GM21515 (cell line): ENCODE data around the gene PTRH1.

ENCODE experiments used
- ATAC-seq: cut with Tn5 transposase; IDR thresholded peaks from one replicate; pipeline ENCODE4 v1.9.1; 2021; ENCODE audit not compliant: unreplicated experiment

PTRH1 gene

GRCh38 chr9:127698985-127699670 lies 16.3 kb downstream of the PTRH1 start:
- ATAC-seq, result no peak

- no peak for ATAC-seq
These were observed 17.1 kb downstream of the PTRH1 start for GRCh38 chr9:127698386-127698785.

DNA sequence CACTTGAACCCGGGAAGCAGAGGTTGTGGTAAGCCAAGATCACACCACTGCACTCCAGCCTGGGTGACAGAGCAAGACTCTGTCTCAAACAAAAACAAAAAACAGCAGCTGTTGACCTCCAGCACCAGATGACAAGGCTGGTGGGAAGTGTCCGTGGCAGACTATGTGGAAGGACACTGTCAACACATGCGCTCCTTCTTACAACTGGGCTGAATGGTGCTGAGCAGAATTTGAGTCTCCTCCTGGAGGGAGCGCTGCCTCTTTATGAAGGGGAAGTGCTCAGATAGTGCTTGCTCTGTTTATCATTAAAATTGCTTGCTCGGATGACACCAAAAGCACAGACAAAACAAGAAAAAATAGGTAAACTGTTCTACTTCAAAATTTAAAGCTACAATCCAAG lies 17.9 kb downstream of the PTRH1 start:
- ATAC-seq, result no peak

DNA sequence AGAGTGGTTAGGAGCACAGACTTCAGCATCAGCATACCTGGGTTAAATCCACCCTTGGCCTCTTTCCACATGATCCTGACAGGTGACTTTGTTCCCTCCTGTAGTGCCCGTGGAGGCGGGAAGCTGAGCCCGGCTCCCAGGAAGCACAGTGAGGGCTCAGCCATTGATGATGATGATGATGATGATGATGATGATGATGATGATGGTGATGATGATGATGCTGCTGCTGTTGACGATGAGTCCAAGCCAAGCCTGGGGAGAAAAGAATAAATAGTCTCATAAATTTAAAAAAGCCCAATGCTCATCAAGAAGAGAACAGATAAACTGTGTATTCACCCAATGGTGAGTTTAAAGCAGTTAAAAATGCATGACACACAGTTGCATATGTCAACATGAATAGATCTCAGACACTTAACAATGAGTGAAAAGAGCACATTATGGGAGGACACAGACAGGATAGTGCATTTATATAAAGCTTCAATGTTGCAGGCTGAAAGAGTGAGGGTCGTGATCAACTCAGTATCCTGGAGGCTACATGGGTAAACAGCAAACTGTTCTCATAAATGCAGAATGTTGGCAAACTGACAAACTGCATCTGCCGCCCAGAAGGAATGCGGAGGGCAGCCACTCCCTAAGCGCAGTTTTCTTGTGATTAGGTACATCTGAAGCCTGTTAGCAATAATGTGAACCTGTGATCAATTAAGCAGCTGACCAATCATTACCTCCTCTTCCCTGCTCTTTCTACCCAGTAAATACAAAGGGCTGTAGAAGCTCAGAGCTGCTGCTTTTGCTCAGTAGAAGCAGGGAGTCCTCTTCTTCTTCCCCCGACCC lies 20.4 kb downstream of the PTRH1 start:
- no peak for ATAC-seq

DNA sequence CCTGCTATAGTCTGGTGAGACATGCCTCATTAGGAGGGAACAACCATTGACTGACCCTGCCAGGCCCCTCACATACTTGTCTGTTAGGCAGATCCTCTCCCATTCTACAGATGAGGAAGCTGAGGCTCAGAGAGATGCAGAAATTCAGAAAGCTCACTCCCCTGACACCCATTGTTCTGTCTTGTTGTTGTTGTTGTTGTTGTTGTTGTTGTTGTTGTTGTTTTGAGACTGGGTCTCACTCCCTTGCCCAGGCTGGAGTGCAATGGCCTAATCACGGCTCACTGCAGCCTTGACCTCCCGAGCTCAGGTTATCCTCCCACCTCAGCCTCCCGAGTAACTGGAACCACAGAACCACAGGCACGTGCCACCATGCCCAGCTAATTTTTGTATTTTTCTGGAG lies 21.8 kb downstream of the PTRH1 start:
- no peak for ATAC-seq

GRCh38 chr9:127693143-127693542 lies 22.3 kb downstream of the PTRH1 start:
- no peak for ATAC-seq

- ATAC-seq, result no peak
These were observed 23.4 kb downstream of the PTRH1 start for GRCh38 chr9:127692071-127692470.

DNA sequence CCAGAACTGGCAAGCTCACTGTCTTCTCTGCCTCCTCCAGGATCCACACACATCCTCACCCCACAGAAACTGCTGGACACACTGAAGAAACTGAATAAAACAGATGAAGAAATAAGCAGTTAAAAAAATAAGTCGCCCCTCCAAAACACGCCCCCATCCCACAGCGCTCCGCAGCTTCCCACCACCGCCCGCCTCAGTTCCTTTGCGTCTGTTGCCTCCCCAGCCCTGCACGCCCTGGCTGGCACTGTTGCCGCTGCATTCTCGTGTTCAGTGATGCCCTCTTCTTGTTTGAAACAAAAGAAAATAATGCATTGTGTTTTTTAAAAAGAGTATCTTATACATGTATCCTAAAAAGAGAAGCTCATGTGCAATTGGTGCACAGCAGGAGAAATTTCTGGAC lies 24.7 kb downstream of the PTRH1 start:
- no peak for ATAC-seq

- ATAC-seq, result no peak
These were observed 26.0 kb downstream of the PTRH1 start for GRCh38 chr9:127689329-127690000.

GRCh38 chr9:127686461-127687393 lies 28.7 kb downstream of the PTRH1 start:
- no peak for ATAC-seq

GRCh38 chr9:127684576-127684975 lies 30.9 kb downstream of the PTRH1 start:
- no peak for ATAC-seq

- no peak for ATAC-seq
These were observed 31.7 kb downstream of the PTRH1 start for GRCh38 chr9:127683723-127684122.

DNA sequence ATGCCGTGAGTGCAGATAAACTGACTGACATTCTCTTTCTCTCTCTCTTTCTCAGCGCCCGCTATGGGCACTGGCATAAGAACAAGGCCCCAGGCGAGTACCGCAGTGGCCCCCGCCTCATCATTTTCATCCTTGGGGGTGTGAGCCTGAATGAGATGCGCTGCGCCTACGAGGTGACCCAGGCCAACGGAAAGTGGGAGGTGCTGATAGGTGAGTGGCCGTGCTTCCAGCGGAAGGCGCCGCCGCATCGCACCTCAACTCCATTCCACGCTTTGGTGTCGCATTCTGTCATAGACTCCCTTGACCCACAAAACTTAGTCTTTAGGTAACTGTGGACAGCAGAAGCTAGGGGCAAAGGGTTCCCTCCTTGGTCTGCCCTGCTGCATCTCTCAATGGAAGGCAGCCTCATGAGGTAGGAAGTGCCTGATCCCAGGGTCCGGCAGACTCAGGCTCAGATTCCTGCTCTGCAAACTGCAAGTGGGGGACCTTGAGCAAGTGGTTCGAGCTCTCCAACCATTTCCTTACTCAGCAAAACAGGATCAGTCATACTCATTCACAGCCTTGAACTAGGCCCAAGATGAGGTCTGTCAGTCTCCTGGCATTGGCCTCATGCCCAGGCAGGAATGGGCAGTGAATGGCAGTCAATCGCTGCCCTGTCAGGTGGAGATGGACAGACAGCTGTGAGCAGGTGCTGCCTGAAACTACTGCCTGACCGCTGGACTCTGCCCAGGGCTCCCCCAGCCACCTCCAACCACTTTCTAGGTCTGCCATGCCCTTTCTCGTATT lies 32.9 kb downstream of the PTRH1 start:
- ATAC-seq, result no peak

GRCh38 chr9:127680846-127681245 lies 34.6 kb downstream of the PTRH1 start:
- no peak for ATAC-seq

- no peak for ATAC-seq
These were observed 35.2 kb downstream of the PTRH1 start for GRCh38 chr9:127680226-127680625.

GRCh38 chr9:127679506-127679905 lies 36.0 kb downstream of the PTRH1 start:
- no peak for ATAC-seq

GRCh38 chr9:127676638-127677037 lies 38.8 kb downstream of the PTRH1 start:
- ATAC-seq, result no peak

GRCh38 chr9:127673234-127673633 lies 42.2 kb downstream of the PTRH1 start:
- ATAC-seq, result no peak

DNA sequence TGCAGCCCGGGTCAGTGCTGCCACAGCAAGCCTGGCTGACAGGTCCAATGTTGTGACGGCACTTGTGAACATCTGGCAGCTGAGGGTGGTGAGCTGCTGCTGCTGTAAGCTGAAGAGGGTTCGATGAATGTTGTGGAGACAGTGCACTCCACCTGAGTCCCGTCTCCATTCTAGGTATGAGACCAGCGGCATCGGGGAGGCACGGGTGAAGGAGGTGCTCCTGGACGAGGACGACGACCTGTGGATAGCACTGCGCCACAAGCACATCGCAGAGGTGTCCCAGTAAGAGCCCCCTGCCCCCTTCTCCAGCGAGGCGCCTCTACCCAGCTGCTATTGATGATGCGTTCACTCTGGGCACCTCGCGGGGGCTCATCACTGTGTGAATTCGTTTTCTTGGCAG lies 47.6 kb downstream of the PTRH1 start:
- ATAC-seq, result no peak
